ENCODE measurements around the gene CRHR1.

DNA sequence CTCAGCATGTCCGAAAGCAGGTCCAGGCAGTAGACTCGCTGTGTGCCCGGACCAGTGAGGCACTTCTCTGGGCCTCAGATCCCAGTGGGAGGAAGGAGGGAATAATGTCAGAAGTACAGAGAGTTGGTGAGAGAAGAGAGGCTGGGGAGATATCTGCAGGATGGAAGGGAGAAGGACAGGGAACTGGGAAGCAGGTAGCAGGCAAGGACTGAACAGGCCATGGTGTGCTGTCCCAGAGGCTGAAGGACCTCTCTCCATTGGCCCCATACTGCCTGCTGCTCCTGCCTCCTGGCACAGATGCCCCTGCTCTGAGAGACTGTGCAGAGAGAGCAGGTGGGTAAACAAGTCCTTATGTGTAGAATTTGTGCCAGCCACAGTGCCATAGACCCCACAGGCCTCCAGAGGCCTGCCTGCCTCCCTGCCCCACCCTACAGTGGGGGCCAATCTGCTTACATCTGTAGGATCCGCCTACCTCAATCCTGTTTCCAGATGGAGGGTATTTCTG lies 34.2 kb upstream of the CRHR1 start:
- no peak for TF ChIP-seq EP300 (IDR thresholded peaks at IDR 0.05; ENCODE audit: borderline replicate concordance)
- no peak for TF ChIP-seq FOXM1 (IDR thresholded peaks at IDR 0.05; ENCODE audit: borderline replicate concordance, low read depth)
- TF ChIP-seq, protein P1, sequence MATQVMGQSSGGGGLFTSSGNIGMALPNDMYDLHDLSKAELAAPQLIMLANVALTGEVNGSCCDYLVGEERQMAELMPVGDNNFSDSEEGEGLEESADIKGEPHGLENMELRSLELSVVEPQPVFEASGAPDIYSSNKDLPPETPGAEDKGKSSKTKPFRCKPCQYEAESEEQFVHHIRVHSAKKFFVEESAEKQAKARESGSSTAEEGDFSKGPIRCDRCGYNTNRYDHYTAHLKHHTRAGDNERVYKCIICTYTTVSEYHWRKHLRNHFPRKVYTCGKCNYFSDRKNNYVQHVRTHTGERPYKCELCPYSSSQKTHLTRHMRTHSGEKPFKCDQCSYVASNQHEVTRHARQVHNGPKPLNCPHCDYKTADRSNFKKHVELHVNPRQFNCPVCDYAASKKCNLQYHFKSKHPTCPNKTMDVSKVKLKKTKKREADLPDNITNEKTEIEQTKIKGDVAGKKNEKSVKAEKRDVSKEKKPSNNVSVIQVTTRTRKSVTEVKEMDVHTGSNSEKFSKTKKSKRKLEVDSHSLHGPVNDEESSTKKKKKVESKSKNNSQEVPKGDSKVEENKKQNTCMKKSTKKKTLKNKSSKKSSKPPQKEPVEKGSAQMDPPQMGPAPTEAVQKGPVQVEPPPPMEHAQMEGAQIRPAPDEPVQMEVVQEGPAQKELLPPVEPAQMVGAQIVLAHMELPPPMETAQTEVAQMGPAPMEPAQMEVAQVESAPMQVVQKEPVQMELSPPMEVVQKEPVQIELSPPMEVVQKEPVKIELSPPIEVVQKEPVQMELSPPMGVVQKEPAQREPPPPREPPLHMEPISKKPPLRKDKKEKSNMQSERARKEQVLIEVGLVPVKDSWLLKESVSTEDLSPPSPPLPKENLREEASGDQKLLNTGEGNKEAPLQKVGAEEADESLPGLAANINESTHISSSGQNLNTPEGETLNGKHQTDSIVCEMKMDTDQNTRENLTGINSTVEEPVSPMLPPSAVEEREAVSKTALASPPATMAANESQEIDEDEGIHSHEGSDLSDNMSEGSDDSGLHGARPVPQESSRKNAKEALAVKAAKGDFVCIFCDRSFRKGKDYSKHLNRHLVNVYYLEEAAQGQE (IDR thresholded peaks at IDR 0.05; ENCODE audit: low read depth) = no peak
- no peak for TF ChIP-seq TAF1 (IDR thresholded peaks at IDR 0.05; ENCODE audit: low read depth)
- no peak for TF ChIP-seq YY1 (IDR thresholded peaks at IDR 0.05; ENCODE audit: low read depth)
- TF ChIP-seq CEBPB (IDR thresholded peaks at IDR 0.05) = no peak
- TF ChIP-seq RAD21 (IDR thresholded peaks at IDR 0.05; ENCODE audit: low read depth) = no peak
- TF ChIP-seq ZBTB7A (IDR thresholded peaks at IDR 0.05; ENCODE audit: low read depth) = no peak
- no peak for TF ChIP-seq CREB1 (IDR thresholded peaks at IDR 0.05; ENCODE audit: low read depth)

Measured in Ishikawa (cell line).